HG02610 (cell line): ENCODE results near the gene PPP5C.
"Not testable (repeated sequence)": the region's sequence is repeated elsewhere in the genome, so short reads cannot be mapped to it uniquely, and the experiment has no call there.

Experiments used
- ATAC-seq: cut with Tn5 transposase; IDR thresholded peaks from one replicate; pipeline ENCODE4 v1.9.1; 2021; ENCODE audit warnings: mild to moderate bottlenecking, moderate library complexity; ENCODE audit not compliant: unreplicated experiment

Gene PPP5C

DNA sequence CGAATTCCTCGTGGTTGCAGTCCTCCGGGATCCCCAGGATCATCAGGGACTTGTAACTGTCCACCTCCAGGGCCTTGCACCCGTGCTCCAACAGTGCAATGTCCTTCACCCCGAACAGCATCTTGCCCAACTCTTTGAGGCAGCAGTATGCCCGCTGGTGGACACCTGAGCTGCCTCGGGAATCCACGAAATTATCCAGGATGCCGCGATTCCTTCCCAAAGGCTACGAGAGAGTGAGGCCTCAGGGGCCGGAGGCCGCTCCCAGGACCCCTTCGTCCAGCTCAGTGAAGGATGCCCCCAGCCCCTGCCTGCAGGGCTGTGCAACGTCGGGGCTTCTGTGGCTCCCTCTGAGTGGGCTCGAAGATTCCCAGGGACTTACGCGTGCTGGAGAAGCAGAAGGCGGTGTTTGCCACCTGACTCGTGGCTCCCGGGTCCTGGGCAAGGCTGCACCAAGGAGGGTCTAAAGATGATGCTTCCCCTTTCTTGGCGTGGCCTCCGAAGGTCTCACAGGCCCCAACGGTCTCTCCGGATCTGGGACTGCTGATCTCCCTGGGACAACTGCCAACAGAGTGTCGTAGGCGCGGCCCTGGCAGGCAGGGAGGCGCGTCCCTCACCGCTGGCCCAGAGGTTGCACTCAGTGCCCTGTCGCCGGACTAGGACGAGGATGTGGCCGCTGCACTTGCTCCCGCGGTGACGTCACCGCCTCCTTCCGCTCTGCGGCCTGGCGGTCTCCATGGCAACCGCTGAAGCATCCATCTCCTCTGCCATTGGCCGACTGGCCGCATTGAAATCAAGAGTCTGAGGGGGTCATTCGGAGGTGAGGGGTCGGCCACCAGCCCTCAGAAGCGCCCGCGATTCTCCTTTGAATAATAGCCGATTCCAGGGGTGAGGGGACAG, 81.6 kb downstream of the PPP5C start, which contains the start of gene PNMA8C:
Gene PNMA8C, minus strand, starts transcription at position 698 of the 897 bp plus-strand sequence. Its CDS starts 577 bp downstream, at position 121.
- no peak for ATAC-seq

GRCh38 chr19:46429999-46430398, 83.1 kb downstream of the PPP5C start:
- no peak for ATAC-seq

DNA sequence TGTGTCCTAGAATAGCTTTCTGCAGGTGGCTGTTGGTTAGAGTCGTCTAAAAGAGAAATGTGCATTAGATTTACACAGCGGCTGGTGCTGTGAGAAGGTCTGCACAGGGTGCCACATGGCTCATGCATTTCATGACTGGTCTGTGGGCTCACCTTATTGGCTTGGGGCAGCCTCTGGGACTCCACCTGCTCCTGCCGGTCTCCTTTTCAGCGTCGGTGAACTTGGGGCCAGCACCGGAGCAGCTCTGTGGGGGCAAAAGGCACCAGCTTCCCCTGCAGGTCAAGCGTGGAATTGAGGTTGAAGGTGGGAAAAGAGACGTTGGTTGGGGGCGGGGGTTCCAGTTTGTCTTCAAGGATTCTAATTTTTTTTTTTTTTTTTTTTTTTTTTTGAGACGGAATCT, 84.9 kb downstream of the PPP5C start:
- ATAC-seq, result no peak

GRCh38 chr19:46433470-46433869, 86.6 kb downstream of the PPP5C start:
- not testable (repeated sequence) for ATAC-seq

DNA sequence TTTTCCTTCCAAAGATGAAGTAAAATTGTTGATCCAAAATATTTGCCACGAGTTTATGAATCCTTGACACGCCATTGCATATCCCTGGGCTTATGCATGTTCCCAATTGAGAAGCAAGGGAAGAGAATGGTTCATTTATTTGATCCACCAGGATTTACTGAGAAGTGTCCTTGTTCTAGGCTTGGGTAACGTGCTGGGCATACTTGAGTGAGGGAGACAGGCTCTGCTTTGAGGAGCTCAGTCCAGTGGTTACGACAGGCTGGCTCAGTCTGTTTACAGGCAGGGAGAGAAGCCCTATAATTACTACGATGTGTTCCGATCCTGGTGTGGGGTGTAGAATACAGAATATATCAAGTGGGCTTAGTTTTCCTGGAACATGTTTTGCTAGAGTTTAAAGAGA, 88.1 kb downstream of the PPP5C start:
- ATAC-seq, result no peak

- ATAC-seq, result not testable (repeated sequence)
These were observed 88.8 kb downstream of the PPP5C start for GRCh38 chr19:46435689-46436088.
